ENCODE data around the gene ZNF41. TPM values are rescaled to one million over a fixed set of nuclear protein-coding genes. Genes with fewer than 3 reads are reported as not detected.

Gene ZNF41
- polyA plus RNA-seq, 1 experiment = 6.2 TPM

GRCh38 chrX:47481160-47481559, 1.9 kb downstream of the ZNF41 start:
- no peak for TF ChIP-seq CTCF (IDR thresholded peaks at IDR 0.05; ENCODE audit: low read depth, low read length)
- CTCF ChIA-PET = interaction anchor here (1.5 kb wide), 1 partner anchor 42 kb away, joined by 3 read pairs; no protein-coding TSS in a partner anchor
- Histone ChIP-seq H3K4me3 (ENCODE audit: low read depth, low read length) (no peak overlapping the region), H3K27me3 (ENCODE audit: control insufficient read depth, insufficient read depth, low read length) (no peaks in the 10 kb centered on the region), H3K27ac (ENCODE audit: low read depth, low read length) (no peak overlapping the region), H3K9me3 (ENCODE audit: control insufficient read depth, insufficient read depth, low read length) (no peaks in the 10 kb centered on the region)
- no peak for DNase-seq (ENCODE audit: low read depth, low spot score)
- POLR2A ChIA-PET = no interaction called here

- TF ChIP-seq CTCF (IDR thresholded peaks at IDR 0.05; ENCODE audit: low read depth, low read length) = no peak
- Histone ChIP-seq H3K4me3 (ENCODE audit: low read depth, low read length) (no peak overlapping the region), H3K27ac (ENCODE audit: low read depth, low read length) (no peak overlapping the region), H3K9me3 (ENCODE audit: control insufficient read depth, insufficient read depth, low read length) (no peaks in the 10 kb centered on the region), H3K27me3 (ENCODE audit: control insufficient read depth, insufficient read depth, low read length) (no peaks in the 10 kb centered on the region)
- ChIA-PET CTCF (interaction anchor here (1.5 kb wide), 1 partner anchor 43 kb away, joined by 3 read pairs; no protein-coding TSS in a partner anchor), POLR2A (no interaction called here)
- DNase-seq (ENCODE audit: low read depth, low spot score) = no peak
Observed at GRCh38 chrX:47480576-47480975, 2.4 kb downstream of the ZNF41 start.

- no peak overlapping the region for H3K4me3 ChIP-seq (ENCODE audit: low read depth, low read length)
- TF ChIP-seq CTCF (IDR thresholded peaks at IDR 0.05; ENCODE audit: low read depth, low read length) = no peak
- no peaks in the 10 kb centered on the region for H3K27me3 ChIP-seq (ENCODE audit: control insufficient read depth, insufficient read depth, low read length)
- ChIA-PET POLR2A (interaction anchor here (0.7 kb wide), 1 partner anchor 12 kb away, joined by 4 read pairs; no protein-coding TSS in a partner anchor), CTCF (no interaction called here)
- no peak for DNase-seq (ENCODE audit: low read depth, low spot score)
- no peaks in the 10 kb centered on the region for H3K9me3 ChIP-seq (ENCODE audit: control insufficient read depth, insufficient read depth, low read length)
- H3K27ac ChIP-seq (ENCODE audit: low read depth, low read length) = no peak overlapping the region
Observed at GRCh38 chrX:47475476-47475875, 7.5 kb downstream of the ZNF41 start.

- TF ChIP-seq CTCF (IDR thresholded peaks at IDR 0.05; ENCODE audit: low read depth, low read length) = no peak
- no peak for DNase-seq (ENCODE audit: low read depth, low spot score)
- Histone ChIP-seq H3K27me3 (ENCODE audit: control insufficient read depth, insufficient read depth, low read length) (no peaks in the 10 kb centered on the region), H3K9me3 (ENCODE audit: control insufficient read depth, insufficient read depth, low read length) (no peaks in the 10 kb centered on the region), H3K27ac (ENCODE audit: low read depth, low read length) (no peak overlapping the region), H3K4me3 (ENCODE audit: low read depth, low read length) (no peak overlapping the region)
- ChIA-PET POLR2A (no interaction called here), CTCF (no interaction called here)
Observed at GRCh38 chrX:47467106-47467505, 15.9 kb downstream of the ZNF41 start.

- Histone ChIP-seq H3K27ac (ENCODE audit: low read depth, low read length) (no peak overlapping the region), H3K27me3 (ENCODE audit: control insufficient read depth, insufficient read depth, low read length) (no peaks in the 10 kb centered on the region), H3K4me3 (ENCODE audit: low read depth, low read length) (no peak overlapping the region), H3K9me3 (ENCODE audit: control insufficient read depth, insufficient read depth, low read length) (no peaks in the 10 kb centered on the region)
- ChIA-PET POLR2A (no interaction called here), CTCF (no interaction called here)
- no peak for DNase-seq (ENCODE audit: low read depth, low spot score)
- TF ChIP-seq CTCF (IDR thresholded peaks at IDR 0.05; ENCODE audit: low read depth, low read length) = no peak
Observed at GRCh38 chrX:47460561-47460960, 22.5 kb downstream of the ZNF41 start.
